Esophagus squamous epithelium (tissue), 5 donors: ENCODE results near the gene DSCAML1. TPM values are rescaled to one million over a fixed set of nuclear protein-coding genes. Genes with fewer than 3 reads are reported as not detected.

Experiments
- DNase-seq: peaks from one replicate; lab custom pipeline; 2025; lab: John Stamatoyannopoulos, UW
- H3K27ac ChIP-seq, 4 donors: fragments of 200-600 bp; sonication (generic); one replicate each; pipeline ENCODE4 v1.5.1; 2016 to 2019; ENCODE audit warnings: mild to moderate bottlenecking in 1 of 4
- H3K27me3 ChIP-seq, 4 donors: fragments of 200-600 bp; sonication (generic); 1 replicate in 3 of 4; 2 replicates in 1 of 4; pipeline versions ENCODE4 v1.5.1 to v1.6.0; 2017 to 2021; ENCODE audit warnings: antibody characterized with exemption in 1 of 4
- H3K36me3 ChIP-seq, 3 donors: fragments of 200-600 bp; sonication (generic); one replicate each; pipeline ENCODE4 v1.5.1; 2016 to 2019
- H3K4me1 ChIP-seq, 3 donors: fragments of 200-600 bp; sonication (generic); one replicate each; pipeline ENCODE4 v1.5.1; 2017 to 2019
- H3K4me3 ChIP-seq, 4 donors: fragments of 200-600 bp; sonication (generic); 1 replicate in 3 of 4; 2 replicates in 1 of 4; pipeline ENCODE4 v1.5.1; 2016 to 2019; ENCODE audit warnings: mild to moderate bottlenecking in 2 of 4, moderate library complexity in 1 of 4
- H3K9me3 ChIP-seq, 3 donors: fragments of 200-600 bp; sonication (generic); one replicate each; pipeline ENCODE4 v1.5.1; 2016 to 2019
- CTCF ChIP-seq, 6 experiments: fragments of 450-650 bp in 4 of 6; fragments of 200-600 bp in 2 of 6; sonication (generic) in 2 of 6; IDR thresholded peaks; one replicate each; pipeline ENCODE4 v1.5.1; 2016 to 2019; ENCODE audit warnings: antibody characterized with exemption in 6 of 6, mild to moderate bottlenecking in 4 of 6, moderate library complexity in 4 of 6
- POLR2A ChIP-seq, 4 donors: fragments of 450-650 bp; IDR thresholded peaks; one replicate each; pipeline ENCODE4 v1.6.1; 2017; ENCODE audit warnings: antibody characterized with exemption in 4 of 4, mild to moderate bottlenecking in 4 of 4, moderate library complexity in 3 of 4
- WGBS, 2 donors: methylation state at CpG; one replicate each; pipeline ENCODE4 v1.1.5; 2018; 5-methylcytosine and 5-hydroxymethylcytosine counted together
- intact Hi-C: fragments of 100-400 bp; cut with DNase I; formaldehyde crosslinking; loops from one replicate; pipeline ENCODE4 v1.15.0; 2022
- total RNA-seq, 4 donors: library from RNA; depleted of rRNA; stranded (reverse); fragments of >200 nt; gene quantifications; one replicate each; pipeline ENCODE4 v1.1.0, GENCODE V29; 2016
- donor health status: DM: yes; HTN: yes; CAD: no.

DSCAML1 gene
- total RNA-seq, 4 donors from 2014 or later: 0.04 to 0.19 TPM; not detected in 2

DNA sequence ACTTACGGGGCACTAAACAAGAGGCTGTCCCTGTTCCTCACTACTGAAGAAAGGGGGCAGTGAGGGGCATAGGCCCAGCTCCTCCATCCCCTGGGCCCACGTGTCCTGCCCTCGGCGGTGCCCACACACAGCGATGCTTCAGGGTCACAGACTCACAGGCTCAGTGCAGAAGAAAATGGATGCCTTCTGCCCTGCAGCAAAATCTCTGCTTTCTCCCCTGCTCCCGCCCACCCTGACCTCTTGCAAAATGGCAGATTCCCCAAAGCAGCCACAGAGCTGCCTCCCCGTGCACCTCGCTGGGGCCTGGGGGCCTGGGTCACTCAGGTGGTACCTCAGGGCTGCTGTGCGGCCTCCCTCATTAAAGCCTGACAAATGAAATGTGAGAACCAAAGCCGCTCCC, 204.0 kb downstream of the DSCAML1 start:
- Histone ChIP-seq H3K4me1 (no peaks in the 10 kb centered on the region), H3K9me3 (no peaks in the 10 kb centered on the region), H3K27me3 (peaks cover 0 to 50% (median 0%) of the 10 kb centered on the region in 4 donors), H3K4me3 (no peak overlapping the region), H3K36me3 (no peaks in the 10 kb centered on the region), H3K27ac (no peak overlapping the region)
- intact Hi-C loops: no loop called here
- DNase-seq: no peak
- WGBS, 2 donors: 68 to 77% methylated on average over 3 to 9 of the region's 10 CpGs
- TF ChIP-seq CTCF (IDR thresholded peaks at IDR 0.05) (no peak), POLR2A (IDR thresholded peaks at IDR 0.05) (no peak)

DNA sequence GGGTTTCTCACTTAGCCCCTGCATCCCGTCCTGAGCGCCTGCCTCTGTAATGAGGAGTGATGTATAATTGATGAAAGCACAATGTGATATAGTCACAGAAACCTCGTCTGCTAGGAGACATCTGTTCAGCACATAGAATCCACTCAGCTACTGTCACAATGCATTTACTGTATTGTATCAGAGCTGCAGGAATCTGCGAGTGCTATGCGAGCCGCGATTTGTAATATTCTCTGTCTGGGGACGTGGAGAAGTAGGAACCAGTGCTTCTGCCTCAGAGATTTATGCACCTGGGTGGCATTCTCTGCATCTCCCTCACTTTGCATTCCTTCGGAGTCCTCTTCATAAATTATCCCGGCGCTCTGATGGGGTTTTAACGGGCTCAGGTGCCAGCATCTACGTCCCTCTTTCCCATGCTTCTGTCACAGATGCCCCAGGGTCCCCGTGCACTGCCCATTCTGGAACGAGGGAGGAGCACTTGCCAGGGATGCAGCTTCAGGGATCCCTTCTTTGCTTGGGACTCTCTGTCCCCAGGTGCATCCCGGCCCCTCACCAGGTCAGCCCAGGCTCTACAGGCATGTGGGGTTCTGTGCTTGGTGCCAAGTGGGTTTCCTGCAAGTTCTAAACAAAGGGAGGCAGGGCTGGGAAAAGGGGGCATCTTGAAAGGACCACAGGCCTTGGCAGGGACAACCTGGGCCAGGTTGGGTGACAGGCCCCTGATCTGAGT, 205.5 kb downstream of the DSCAML1 start:
- no peak for TF ChIP-seq CTCF (IDR thresholded peaks at IDR 0.05)
- TF ChIP-seq POLR2A (IDR thresholded peaks at IDR 0.05): no peak
- intact Hi-C loops: no loop called here
- 76 to 84% methylated on average over 11 to 12 of the region's 16 CpGs for WGBS, 2 donors
- Histone ChIP-seq H3K4me1 (no peaks in the 10 kb centered on the region), H3K4me3 (no peak overlapping the region), H3K9me3 (no peaks in the 10 kb centered on the region), H3K27me3 (peaks cover 0 to 59% (median 0%) of the 10 kb centered on the region in 4 donors), H3K27ac (no peak overlapping the region), H3K36me3 (no peaks in the 10 kb centered on the region)
- no peak for DNase-seq

DNA sequence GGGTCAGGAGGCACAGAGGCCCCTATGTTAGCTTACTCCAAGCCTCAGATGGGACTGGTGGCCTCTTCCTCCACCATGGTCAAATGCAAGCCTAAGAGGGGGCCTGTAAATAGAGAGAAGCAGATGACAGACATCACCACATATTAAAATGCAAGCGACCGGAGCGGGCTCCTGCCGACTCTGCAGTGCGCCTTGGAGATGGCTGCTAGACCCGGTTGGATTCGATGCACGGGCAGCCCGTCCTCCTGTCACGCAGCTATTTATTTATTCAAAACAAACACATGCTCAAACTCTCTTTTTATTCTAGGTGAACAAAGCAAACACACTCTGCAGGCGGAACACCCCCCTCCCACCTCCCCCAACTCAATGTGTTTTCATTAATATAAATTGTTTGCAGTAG, 208.0 kb downstream of the DSCAML1 start:
- WGBS, 2 donors: 40 to 54% methylated on average over 8 to 11 of the region's 11 CpGs
- H3K9me3 ChIP-seq: no peaks in the 10 kb centered on the region
- intact Hi-C loops: no loop called here
- no peak overlapping the region for H3K27ac ChIP-seq
- H3K4me3 ChIP-seq: no peak overlapping the region
- DNase-seq: no peak
- H3K4me1 ChIP-seq: no peaks in the 10 kb centered on the region
- peaks cover 0 to 68% (median 0%) of the 10 kb centered on the region in 4 donors for H3K27me3 ChIP-seq
- no peaks in the 10 kb centered on the region for H3K36me3 ChIP-seq
- TF ChIP-seq CTCF (IDR thresholded peaks at IDR 0.05): no peak
- no peak for TF ChIP-seq POLR2A (IDR thresholded peaks at IDR 0.05)

- H3K36me3 ChIP-seq: no peaks in the 10 kb centered on the region
- TF ChIP-seq CTCF (IDR thresholded peaks at IDR 0.05): no peak
- TF ChIP-seq POLR2A (IDR thresholded peaks at IDR 0.05): no peak
- H3K4me1 ChIP-seq: no peaks in the 10 kb centered on the region
- WGBS, 2 donors: 26 to 69% methylated on average over 5 to 6 of the region's 14 CpGs
- no peak for DNase-seq
- H3K9me3 ChIP-seq: no peaks in the 10 kb centered on the region
- intact Hi-C loops: no loop called here
- peaks cover 0 to 71% (median 0%) of the 10 kb centered on the region in 4 donors for H3K27me3 ChIP-seq
- H3K4me3 ChIP-seq: no peak overlapping the region
- no peak overlapping the region for H3K27ac ChIP-seq
Observed at GRCh38 chr11:117588166-117588810, 208.7 kb downstream of the DSCAML1 start.

DNA sequence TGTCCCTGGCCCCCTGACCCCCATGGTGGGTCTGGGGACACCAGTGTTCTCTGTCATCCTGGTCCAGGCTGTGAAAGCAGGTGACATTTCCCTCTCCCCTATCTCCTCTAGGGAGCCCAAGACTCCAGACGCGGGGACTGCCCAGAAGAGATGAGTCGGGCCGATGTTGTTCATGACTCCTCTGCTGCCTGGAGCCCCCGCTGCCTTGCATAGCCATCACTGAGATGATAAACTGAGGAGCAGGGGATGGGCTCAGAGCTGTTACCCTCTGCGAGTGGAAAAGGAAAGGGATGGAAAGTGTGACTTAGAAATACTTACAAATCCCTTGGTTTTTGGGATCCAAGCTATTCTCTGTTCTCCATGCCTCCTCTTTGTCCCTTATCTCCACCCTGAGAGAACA, 209.6 kb downstream of the DSCAML1 start:
- Histone ChIP-seq H3K9me3 (no peaks in the 10 kb centered on the region), H3K36me3 (no peaks in the 10 kb centered on the region), H3K27ac (no peak overlapping the region), H3K4me3 (no peak overlapping the region), H3K27me3 (peaks cover 0 to 68% (median 0%) of the 10 kb centered on the region in 4 donors), H3K4me1 (no peaks in the 10 kb centered on the region)
- DNase-seq: no peak
- intact Hi-C loops: no loop called here
- TF ChIP-seq POLR2A (IDR thresholded peaks at IDR 0.05) (no peak), CTCF (IDR thresholded peaks at IDR 0.05) (no peak)
- WGBS, 2 donors: 83 to 94% methylated on average over 4 to 6 of the region's 6 CpGs
